Hypothalamus (tissue), 51 donors: ENCODE measurements around the gene CELA2B.

Experiments used
- DNase-seq, 51 donors: peaks; one replicate each; lab custom pipeline; 2025; lab: John Stamatoyannopoulos, UW

CELA2B gene

GRCh38 chr1:15523104-15524020 is 47.5 kb downstream of the CELA2B start:
- no peak for DNase-seq

- no peak for DNase-seq
These were observed 48.0 kb downstream of the CELA2B start, which contains the start of gene CASP9 for GRCh38 chr1:15524021-15524282. CASP9 (minus strand) TSS chr1:15524215; CDS start chr1:15524200, 15 bp downstream.

- DNase-seq: peak; percentile 96 to 100 (median 100)
These were observed 48.6 kb downstream of the CELA2B start for GRCh38 chr1:15524283-15525049.

- peak in 6 of 51 donors; percentile 5 to 52 (median 24) for DNase-seq
These were observed 49.4 kb downstream of the CELA2B start for GRCh38 chr1:15525050-15526020.

- DNase-seq: peak in 1 of 51 donors; percentile 20
These were observed 50.2 kb downstream of the CELA2B start for GRCh38 chr1:15526021-15526489.

- DNase-seq: peak; percentile 86 to 100 (median 99)
These were observed 50.8 kb downstream of the CELA2B start, which contains the start of gene DNAJC16 for GRCh38 chr1:15526490-15527339. DNAJC16 (plus strand) TSS chr1:15526848; CDS start chr1:15529106, 2,258 bp downstream.

GRCh38 chr1:15531003-15531402 is 55.1 kb downstream of the CELA2B start:
- DNase-seq: no peak

GRCh38 chr1:15531682-15532081 is 55.8 kb downstream of the CELA2B start:
- DNase-seq: no peak

- DNase-seq: no peak
These were observed 62.9 kb downstream of the CELA2B start for GRCh38 chr1:15538771-15539170.

- no peak for DNase-seq
These were observed 64.3 kb downstream of the CELA2B start for GRCh38 chr1:15540186-15540585.
